Activated T-cell treated with anti-CD3 and anti-CD28 coated beads, Interleukin-2, amount 50 U/mL, for 24 hours (primary cell): ENCODE measurements around the gene SAMD1.

Experiments
- DNase-seq: peaks from one replicate; pipeline ENCODE4 v3.0.0-alpha.2; 2020
- H3K27ac Mint-ChIP-seq: 2 replicates; pipeline ENCODE4 v1.8.0; 2020; ENCODE audit warnings: mild to moderate bottlenecking, mixed read lengths
- H3K27me3 Mint-ChIP-seq: 2 replicates; pipeline ENCODE4 v1.8.0; 2020; ENCODE audit warnings: mixed read lengths
- H3K36me3 Mint-ChIP-seq: 2 replicates; pipeline ENCODE4 v1.8.0; 2020; ENCODE audit warnings: low read depth, mixed read lengths
- H3K4me1 Mint-ChIP-seq: 2 replicates; pipeline ENCODE4 v1.8.0; 2020; ENCODE audit warnings: low read depth, mixed read lengths
- H3K4me3 Mint-ChIP-seq: 2 replicates; pipeline ENCODE4 v1.8.0; 2020; ENCODE audit warnings: mild to moderate bottlenecking, moderate library complexity, mixed read lengths
- H3K9me3 Mint-ChIP-seq: 2 replicates; pipeline ENCODE4 v1.8.0; 2020; ENCODE audit warnings: mixed read lengths

SAMD1 gene

DNA sequence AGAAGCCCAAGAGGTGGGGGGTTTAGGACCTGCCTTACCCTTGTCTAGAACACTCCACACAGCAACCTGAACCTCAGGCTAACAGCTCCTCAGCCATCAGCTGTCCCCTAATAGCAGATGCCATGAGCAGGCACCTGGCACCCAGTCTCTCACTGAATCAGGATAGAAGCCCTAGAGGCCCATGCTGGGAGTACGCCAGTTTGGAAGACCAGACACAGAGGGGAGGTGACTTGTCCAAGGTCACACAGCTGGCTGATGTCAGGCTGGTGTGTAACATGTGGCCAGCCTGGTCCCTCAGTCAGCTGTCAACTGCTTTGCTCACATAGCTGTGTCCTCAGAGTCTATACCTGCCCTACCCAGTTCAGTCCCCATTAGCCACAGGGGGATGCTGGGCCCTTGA is 12.8 kb upstream of the SAMD1 start:
- H3K4me1 Mint-ChIP-seq, result no peaks in the 10 kb centered on the region
- no peak overlapping the region for H3K4me3 Mint-ChIP-seq
- DNase-seq, result no peak
- H3K27me3 Mint-ChIP-seq, result no peaks in the 10 kb centered on the region
- no peak overlapping the region for H3K27ac Mint-ChIP-seq
- H3K36me3 Mint-ChIP-seq, result peaks cover 53% of the 10 kb centered on the region
- H3K9me3 Mint-ChIP-seq, result no peaks in the 10 kb centered on the region

DNA sequence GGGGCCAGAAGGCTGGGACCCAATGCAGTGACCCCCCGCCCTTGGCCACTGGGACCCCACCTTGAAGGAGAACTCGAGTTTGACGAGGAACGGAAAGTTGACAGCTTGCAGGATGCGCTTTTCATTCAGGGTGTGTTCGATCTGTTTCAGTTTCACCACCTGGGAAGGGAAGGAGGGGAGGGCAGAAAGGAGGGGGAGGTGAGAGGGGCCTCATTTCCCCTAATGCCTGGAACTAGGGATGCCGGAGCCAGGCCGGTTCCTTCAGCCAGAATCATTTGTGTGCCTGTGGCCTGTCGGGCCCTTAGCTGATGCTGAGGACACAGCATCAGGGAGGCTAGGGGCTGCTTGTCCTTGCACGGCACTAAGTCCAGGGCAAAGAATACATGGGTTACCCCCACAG is 12.2 kb upstream of the SAMD1 start:
- no peaks in the 10 kb centered on the region for H3K9me3 Mint-ChIP-seq
- no peak overlapping the region for H3K4me3 Mint-ChIP-seq
- peaks cover 55% of the 10 kb centered on the region for H3K36me3 Mint-ChIP-seq
- H3K4me1 Mint-ChIP-seq, result no peaks in the 10 kb centered on the region
- no peak for DNase-seq
- no peak overlapping the region for H3K27ac Mint-ChIP-seq
- no peaks in the 10 kb centered on the region for H3K27me3 Mint-ChIP-seq

DNA sequence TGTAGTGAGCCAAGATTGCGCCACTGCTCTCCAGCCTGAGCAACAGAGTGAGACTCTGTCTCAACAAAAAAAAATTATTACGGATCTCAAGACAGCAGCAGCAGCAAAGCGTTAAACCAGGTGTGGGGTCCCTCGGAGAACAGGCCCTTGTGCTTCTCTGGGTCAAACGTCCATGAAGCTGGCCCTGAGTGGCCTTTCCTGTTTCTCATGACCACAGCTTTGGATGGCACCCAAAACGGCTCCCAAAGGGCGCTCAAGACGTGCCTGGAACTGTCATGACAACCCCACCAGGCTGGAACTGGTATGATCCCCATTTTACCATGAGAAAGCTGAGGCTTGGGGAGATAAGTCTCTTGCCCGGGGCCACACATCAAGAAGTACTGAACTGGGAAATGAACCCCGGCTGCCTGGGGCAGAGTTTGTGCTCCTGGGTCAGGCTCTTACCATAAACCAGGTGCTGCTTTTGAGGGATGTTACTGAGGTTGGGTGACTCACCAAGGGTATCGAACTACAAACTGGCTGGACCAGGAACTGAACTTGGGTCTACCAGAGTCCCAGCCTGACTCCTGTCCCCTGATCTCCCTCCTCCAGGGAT is 11.6 kb upstream of the SAMD1 start:
- no peak for DNase-seq
- Mint-ChIP-seq H3K27ac (no peak overlapping the region), H3K27me3 (no peaks in the 10 kb centered on the region), H3K4me3 (no peak overlapping the region), H3K9me3 (no peaks in the 10 kb centered on the region), H3K4me1 (no peaks in the 10 kb centered on the region), H3K36me3 (peaks cover 58% of the 10 kb centered on the region)

DNA sequence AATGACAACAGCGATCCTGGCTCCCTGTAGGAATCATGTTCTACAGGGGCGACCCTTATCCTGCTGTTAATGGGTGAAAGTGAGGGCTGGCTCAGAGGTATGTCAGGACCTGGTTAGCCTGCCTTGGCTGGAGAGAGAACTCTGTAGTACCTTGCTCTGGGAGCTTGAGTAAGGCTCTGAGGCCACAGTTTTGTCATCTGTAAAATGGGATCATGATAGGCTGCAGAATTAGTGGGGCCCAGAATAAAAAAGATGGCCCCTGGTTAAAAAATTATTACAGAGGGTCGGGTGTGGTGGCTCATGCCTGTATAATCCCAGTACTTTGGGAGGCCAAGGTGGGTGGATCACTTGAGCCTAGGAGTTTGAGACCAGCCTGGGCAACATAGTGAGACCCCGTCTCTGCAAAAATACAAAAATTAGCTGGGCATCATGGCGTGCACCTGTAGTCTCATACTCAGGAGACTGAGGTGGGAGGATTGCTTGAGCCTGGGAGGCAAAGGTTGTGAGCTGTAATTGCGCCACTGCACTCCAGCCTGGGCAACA is 10.5 kb upstream of the SAMD1 start:
- H3K27me3 Mint-ChIP-seq, result no peaks in the 10 kb centered on the region
- H3K27ac Mint-ChIP-seq, result no peak overlapping the region
- peaks cover 60% of the 10 kb centered on the region for H3K36me3 Mint-ChIP-seq
- no peaks in the 10 kb centered on the region for H3K4me1 Mint-ChIP-seq
- no peak for DNase-seq
- no peak overlapping the region for H3K4me3 Mint-ChIP-seq
- H3K9me3 Mint-ChIP-seq, result no peaks in the 10 kb centered on the region

GRCh38 chr19:14097532-14098151 is 7.1 kb upstream of the SAMD1 start:
- no peak overlapping the region for H3K27ac Mint-ChIP-seq

GRCh38 chr19:14096272-14096992 is 5.9 kb upstream of the SAMD1 start:
- no peak for DNase-seq
- H3K27ac Mint-ChIP-seq, result no peak overlapping the region
- peaks cover 43% of the 10 kb centered on the region for H3K36me3 Mint-ChIP-seq
- peaks cover 16% of the 10 kb centered on the region for H3K4me1 Mint-ChIP-seq
- no peak overlapping the region for H3K4me3 Mint-ChIP-seq
- no peaks in the 10 kb centered on the region for H3K27me3 Mint-ChIP-seq
- peaks cover 9% of the 10 kb centered on the region for H3K9me3 Mint-ChIP-seq

More at GRCh38 chr19:14097532-14098151, 7.1 kb upstream of the SAMD1 start:
- no peak overlapping the region for H3K4me3 Mint-ChIP-seq
- peaks cover 9% of the 10 kb centered on the region for H3K9me3 Mint-ChIP-seq
- no peaks in the 10 kb centered on the region for H3K27me3 Mint-ChIP-seq
- H3K36me3 Mint-ChIP-seq, result peaks cover 46% of the 10 kb centered on the region
- DNase-seq, result no peak
- peaks cover 8% of the 10 kb centered on the region for H3K4me1 Mint-ChIP-seq

DNA sequence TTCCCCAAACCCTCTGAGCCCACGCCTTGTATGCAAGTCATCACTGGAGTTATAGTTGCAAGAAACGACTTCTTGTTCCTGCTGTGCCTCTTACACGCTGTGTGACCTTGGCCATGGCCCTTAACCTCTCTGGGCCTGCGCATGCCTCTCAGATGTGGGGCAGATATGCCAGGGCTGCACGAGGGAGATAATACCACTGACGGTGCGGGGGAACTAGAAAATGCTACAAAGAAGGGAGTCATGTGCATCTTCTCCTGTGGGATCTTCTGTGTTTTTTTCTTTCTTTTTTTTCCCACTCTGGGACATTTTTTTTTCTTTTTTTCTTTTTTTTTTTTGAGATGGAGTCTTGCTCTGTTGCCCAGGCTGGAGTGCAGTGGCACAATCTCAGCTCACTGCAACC is 4.3 kb upstream of the SAMD1 start:
- Mint-ChIP-seq H3K36me3 (peaks cover 35% of the 10 kb centered on the region), H3K9me3 (peaks cover 9% of the 10 kb centered on the region), H3K27ac (no peak overlapping the region), H3K4me1 (peaks cover 17% of the 10 kb centered on the region), H3K27me3 (no peaks in the 10 kb centered on the region), H3K4me3 (no peak overlapping the region)
- no peak for DNase-seq

DNA sequence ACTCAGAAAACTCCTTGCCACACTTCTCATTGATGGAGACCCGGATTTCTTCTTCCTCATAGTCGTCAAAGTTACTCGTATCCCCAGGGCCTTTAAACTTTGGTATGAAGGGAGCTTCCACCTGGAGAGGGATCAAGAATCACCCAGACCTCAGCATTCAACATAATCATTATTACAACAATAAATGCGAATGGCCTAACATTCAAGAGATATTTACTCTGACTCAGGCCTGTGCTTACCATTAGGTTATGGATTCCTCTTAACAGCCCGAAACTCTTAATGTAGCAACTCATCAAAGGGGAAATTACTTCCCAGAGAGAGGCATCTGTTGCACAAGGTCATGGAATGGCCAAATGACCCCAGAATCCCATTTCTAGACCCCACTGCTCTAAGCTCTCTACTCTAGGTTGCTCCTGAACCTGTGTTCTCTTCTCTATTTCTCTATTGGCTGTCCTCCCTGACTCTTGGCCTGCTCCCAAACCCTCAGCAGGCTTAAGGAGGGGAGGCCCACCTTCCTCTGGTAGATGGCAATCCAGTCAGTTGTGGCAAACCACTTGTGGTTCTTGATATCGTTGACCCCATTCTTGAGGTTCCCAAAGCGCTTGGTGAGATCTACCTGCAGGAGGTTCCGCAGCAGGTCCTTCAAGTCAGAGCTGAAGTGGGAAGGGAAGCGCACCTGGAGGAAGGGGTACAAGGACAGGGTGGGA is 2.7 kb upstream of the SAMD1 start:
- Mint-ChIP-seq H3K27me3 (no peaks in the 10 kb centered on the region), H3K27ac (no peak overlapping the region), H3K9me3 (peaks cover 9% of the 10 kb centered on the region), H3K36me3 (peaks cover 47% of the 10 kb centered on the region), H3K4me3 (peak overlapping the region; percentile 27), H3K4me1 (peaks cover 27% of the 10 kb centered on the region)
- DNase-seq, result no peak

GRCh38 chr19:14091813-14092462 is 1.4 kb upstream of the SAMD1 start:
- no peaks in the 10 kb centered on the region for H3K27me3 Mint-ChIP-seq
- H3K9me3 Mint-ChIP-seq, result peaks cover 9% of the 10 kb centered on the region
- peaks cover 30% of the 10 kb centered on the region for H3K4me1 Mint-ChIP-seq
- H3K36me3 Mint-ChIP-seq, result peaks cover 46% of the 10 kb centered on the region
- peak overlapping the region; percentile 98 for H3K27ac Mint-ChIP-seq
- peak overlapping the region; percentile 92 for H3K4me3 Mint-ChIP-seq
- no peak for DNase-seq

- H3K9me3 Mint-ChIP-seq, result peaks cover 9% of the 10 kb centered on the region
- peaks cover 46% of the 10 kb centered on the region for H3K36me3 Mint-ChIP-seq
- peaks cover 30% of the 10 kb centered on the region for H3K4me1 Mint-ChIP-seq
- peak overlapping the region; percentile 98 for H3K27ac Mint-ChIP-seq
- DNase-seq, result peak; percentile 87
- no peaks in the 10 kb centered on the region for H3K27me3 Mint-ChIP-seq
- peak overlapping the region; percentile 92 for H3K4me3 Mint-ChIP-seq
Observed at GRCh38 chr19:14091081-14091812, 696 bp upstream of the SAMD1 start.

- DNase-seq, result peak; percentile 75
- peaks cover 30% of the 10 kb centered on the region for H3K4me1 Mint-ChIP-seq
- H3K27ac Mint-ChIP-seq, result peak overlapping the region; percentile 76
- peaks cover 9% of the 10 kb centered on the region for H3K9me3 Mint-ChIP-seq
- peak overlapping the region; percentile 80 for H3K4me3 Mint-ChIP-seq
- peaks cover 48% of the 10 kb centered on the region for H3K36me3 Mint-ChIP-seq
- no peaks in the 10 kb centered on the region for H3K27me3 Mint-ChIP-seq
Observed at GRCh38 chr19:14089662-14090508, 666 bp downstream of the SAMD1 start.

GRCh38 chr19:14089412-14089661 is 1.2 kb downstream of the SAMD1 start:
- peak overlapping the region; percentile 76 for H3K27ac Mint-ChIP-seq

More at GRCh38 chr19:14089412-14089661, 1.2 kb downstream of the SAMD1 start:
- H3K9me3 Mint-ChIP-seq, result peaks cover 9% of the 10 kb centered on the region
- H3K4me1 Mint-ChIP-seq, result peaks cover 26% of the 10 kb centered on the region
- H3K4me3 Mint-ChIP-seq, result peak overlapping the region; percentile 77
- H3K27me3 Mint-ChIP-seq, result no peaks in the 10 kb centered on the region
- peaks cover 48% of the 10 kb centered on the region for H3K36me3 Mint-ChIP-seq
- no peak for DNase-seq
